Measurements from ENCODE around the gene DHX9.

DNA sequence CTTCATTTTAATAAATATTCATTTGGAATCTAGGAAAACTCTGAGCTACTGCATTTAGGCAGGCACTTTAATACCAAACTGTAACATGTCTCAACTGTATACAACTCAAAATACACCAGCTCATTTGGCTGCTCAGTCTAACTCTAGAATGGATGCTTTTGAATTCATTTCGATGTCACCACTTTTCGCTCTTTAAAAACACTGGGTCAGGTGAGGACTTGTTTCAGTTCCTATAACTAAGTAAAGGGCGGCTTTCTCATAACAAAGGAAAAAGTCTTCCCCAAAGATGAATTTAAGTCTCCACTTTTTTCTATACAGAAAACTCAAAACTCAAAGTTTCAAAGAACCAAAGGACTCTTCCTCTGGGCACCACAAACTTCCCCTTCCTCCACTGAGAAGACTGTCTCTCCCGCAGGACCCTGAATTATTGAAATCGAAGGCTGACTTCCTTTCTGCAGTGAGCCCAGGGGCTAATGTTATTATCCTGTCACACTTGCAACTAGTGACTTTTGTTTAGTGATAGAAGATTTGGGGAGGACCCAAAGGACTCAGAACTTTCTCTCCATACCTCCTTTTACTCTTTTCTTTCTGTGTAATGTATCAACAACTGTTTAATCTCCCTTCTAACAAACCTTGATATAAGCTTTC lies 9.7 kb upstream of the DHX9 start:
- TF ChIP-seq EP300 (IDR thresholded peaks at IDR 0.05) (no peak), CTCF (IDR thresholded peaks at IDR 0.05) (no peak), POLR2AphosphoS5 (IDR thresholded peaks at IDR 0.05) (no peak), POLR2A (IDR thresholded peaks at IDR 0.05) (no peak)
